GM18507 (cell line): ENCODE measurements around the gene MCOLN2.
A peak's percentile ranks its signal among the peaks of the same experiment; 100 is the strongest.

ENCODE experiments used
- DNase-seq: peaks from one replicate; pipeline ENCODE4 v3.0.0; 2011; ENCODE audit warnings: low read depth; ENCODE audit not compliant: insufficient read length; ENCODE audit errors: extremely low spot score
- FAIRE-seq: peaks from 2 replicates; lab custom pipeline; 2011; peaks lifted over from hg19 to GRCh38; lab: Jason Lieb, UNC

Gene MCOLN2

DNA sequence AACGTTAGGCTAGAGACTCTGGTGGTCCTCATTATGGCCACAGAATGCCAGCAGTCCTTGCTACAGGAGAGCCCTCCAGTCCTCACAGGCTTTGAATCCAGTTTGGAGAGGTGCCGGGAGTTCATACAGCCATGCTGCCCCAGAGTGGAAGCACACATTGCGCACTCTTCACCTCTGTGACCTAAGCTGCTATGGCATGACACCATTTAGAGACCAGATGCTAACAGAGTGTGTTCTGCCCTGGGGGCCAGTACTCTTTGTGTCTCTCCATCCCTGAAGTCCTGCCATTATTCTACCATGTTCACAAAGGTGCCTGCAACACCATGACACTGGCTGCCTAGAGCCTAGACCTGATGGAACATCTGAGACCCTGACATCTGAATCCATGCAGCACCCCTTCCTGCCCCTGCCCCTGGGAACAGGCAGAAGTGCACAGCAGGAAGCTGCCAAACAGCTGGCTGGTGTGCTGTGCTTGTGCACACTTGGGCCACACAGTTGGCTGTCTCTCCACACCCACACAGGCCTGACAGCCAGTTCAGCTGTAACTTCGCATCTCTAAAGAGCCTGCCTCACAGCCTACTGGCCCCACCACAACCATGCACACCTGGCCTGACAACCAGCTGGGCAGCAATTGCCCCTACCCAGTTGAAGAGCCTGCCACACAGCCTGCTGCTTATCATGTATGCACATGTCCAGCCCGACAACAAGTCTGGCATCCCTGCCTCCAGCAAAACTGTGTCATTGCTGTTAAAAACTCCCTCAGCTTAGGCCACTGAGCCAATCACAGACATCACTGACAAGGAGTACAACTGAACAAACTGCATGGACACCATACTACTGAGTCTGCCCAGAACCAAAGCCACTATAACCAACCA lies 49.1 kb downstream of the MCOLN2 start:
- no peak for DNase-seq
- no peak for FAIRE-seq

DNA sequence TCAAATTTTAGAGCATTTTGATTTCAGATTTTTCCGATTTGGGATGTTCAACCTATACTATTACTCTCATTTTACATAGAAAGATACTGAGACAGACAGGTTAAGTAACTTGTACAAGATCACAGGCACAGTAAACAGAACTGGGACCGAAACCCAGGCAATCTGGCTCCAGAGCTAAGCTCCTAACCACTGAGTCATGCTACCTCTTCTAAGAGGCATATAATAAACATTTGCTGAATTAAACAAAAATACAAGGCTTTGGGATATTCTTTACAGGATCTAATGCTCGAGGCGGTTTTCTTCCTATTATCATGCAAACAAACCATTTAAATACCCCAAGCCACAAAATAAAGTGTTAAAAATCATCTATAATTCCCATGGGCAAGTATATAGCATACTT lies 50.3 kb downstream of the MCOLN2 start:
- no peak for DNase-seq
- no peak for FAIRE-seq

DNA sequence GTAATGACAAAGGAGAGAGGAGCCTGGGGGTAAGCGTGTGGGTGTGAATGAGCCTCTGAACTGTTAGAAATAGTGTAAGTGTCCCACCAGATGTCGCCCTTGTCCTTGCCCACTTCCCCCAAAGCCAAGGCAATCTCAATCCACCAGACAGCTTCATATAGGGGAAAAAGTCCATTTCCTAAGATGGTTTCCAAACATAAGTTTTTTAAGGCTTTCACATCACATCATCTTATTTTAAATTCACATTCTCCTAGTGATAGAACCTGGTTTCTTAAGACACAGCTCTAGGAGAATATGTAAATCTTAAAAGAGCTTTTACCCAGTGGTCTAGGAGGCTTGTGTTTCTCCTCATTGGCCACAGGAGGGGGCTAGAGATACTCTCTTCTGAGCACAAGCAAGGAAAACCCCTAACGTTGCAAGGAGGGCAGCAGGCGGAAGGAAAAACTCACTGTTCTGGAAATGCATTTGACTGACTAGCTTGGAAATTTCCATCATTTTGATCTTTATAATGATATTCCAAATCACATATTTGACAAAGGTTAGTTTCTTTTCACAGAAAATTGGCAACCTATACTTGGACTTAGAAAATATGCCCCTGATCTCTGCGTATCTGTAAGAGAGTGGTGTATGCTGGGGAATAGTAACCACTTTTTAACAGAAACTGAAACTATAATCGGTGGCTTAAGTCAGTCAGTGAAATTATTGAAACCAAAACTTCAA lies 52.0 kb downstream of the MCOLN2 start:
- FAIRE-seq (peak; percentile 91), DNase-seq (peak; percentile 38)

DNA sequence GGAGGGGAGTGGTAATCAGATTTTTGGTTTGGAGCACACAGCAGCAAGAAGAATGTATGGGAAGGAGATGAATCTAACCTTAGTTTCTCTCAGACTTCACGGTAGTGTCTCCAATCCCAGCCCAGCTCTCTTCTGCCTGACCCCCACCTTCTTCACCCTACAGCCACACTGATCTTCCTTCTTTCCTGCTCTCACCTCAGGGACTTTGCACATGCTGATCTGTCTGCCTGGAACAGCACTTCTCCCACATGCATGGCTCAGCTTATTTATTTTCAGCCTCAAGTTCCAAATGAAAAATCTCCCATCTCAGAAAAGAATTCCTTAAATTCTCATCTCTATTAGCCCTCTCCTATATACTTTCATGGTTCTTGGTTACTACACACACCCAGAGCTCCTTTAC lies 55.1 kb downstream of the MCOLN2 start:
- DNase-seq (no peak), FAIRE-seq (no peak)

DNA sequence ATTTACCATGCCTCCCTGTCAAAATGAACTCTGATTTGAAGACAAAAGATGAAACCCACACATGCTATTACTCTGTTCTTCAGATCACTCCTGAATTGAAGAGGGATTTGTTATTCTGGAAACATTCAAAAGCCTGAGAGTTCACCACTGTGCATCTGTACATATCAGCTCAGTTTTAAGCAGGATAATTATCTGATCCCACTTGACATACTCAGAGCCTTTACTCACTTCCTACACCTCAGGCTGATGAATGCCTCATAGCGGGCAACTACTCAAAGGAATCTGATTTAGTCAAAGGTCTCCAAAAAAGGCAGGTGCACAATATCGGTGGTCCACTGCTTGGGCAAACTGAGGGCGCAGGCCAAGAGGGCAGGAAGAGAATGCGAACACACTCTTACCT lies 56.4 kb downstream of the MCOLN2 start:
- FAIRE-seq (no peak), DNase-seq (no peak)

DNA sequence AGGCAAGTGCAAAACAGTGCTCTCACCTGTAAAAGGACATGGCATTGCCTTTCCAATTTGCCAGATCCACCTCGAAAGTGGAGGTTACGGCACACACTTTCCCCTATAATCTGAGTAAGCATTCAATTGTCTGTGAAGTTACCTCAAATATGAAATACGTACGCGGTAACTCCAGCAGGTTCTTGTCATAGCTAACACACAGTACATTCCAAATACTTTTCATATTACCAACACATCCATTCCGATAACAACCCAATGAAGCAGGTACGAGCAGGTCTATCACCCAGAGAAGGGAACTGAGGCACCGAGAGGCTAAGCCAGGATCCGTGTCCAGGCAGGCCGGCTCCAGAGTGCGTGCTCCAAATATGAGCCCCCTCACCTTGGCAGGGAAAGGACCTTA lies 57.2 kb downstream of the MCOLN2 start:
- FAIRE-seq (no peak), DNase-seq (no peak)

DNA sequence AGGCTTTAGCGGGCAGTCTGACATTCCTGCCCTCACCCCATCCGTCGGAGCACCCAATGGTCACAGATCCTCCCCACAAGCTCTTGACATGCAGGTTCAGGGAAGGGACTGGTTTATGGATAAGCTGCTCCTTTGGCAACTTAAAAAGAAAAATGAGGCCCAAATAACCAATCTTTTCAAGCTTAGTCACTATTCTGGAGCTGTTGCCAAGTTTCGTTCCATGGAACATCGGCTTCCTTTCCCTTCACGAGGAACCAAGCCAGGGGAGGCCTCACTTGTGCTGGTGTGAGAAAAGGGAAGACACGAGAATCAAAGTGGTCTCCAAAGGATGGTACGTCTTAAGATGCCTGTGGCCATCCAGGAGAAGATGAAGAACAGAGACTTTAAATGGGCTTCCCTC lies 57.8 kb downstream of the MCOLN2 start:
- DNase-seq (no peak), FAIRE-seq (no peak)

DNA sequence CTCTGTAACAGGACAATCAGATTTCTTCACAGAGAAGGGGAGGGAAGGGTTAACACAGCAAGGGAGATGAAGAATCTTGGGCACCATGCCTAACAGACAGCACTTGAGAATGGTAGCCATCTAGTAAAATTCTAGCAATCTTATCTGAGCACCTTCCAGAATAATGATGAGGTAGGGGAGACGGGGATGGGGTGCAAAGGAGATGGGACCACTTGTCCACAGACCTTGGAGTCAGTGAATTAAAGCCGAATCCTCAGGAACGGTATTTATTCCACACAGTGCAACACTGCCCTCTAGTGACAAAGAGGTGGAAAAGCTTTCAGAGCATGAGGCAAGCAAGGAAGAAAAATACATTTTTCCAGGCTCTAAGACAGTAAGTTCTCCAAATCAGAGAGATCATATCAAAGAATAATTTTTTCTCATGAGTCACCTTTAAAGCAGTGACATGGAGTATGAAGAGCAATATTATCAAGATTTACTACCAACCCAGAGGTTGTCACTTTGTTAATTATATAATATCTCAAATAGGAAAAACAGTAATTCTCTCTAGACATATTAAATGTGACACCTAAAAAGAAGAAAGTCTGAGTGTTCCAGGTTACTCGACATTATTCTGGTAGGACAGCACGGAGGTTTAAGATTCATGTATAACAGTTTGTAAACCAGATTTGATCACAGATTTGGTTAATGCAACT lies 60.6 kb downstream of the MCOLN2 start:
- DNase-seq (peak; percentile 26), FAIRE-seq (peak; percentile 88)

DNA sequence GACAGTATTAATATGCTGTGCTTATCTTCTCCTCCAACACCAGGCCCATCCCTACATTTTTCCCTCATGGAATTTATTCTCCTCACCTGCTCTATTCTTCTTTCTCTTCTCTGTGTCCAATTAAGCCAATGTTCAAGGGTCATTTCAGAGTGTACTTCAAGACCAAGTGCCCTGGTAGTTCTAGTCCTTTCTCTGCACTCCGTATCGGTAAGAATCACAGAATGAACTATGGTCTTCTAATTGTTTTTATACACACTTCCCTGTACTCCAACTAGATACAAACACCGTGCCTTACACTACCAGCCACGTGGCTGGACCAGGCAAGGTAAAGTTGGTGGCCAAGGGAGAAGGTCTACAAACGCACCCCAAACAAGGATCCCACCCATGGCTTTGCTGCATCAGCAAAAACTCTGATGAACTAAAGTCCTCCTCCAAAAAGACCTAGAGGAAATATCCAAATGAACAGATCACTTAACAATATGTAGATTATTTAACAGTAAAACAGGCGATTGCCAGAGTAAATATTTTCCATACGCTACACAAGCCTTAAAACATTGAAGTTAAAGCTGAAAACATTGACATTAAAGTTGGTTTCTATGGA lies 63.8 kb downstream of the MCOLN2 start:
- DNase-seq (no peak), FAIRE-seq (no peak)

DNA sequence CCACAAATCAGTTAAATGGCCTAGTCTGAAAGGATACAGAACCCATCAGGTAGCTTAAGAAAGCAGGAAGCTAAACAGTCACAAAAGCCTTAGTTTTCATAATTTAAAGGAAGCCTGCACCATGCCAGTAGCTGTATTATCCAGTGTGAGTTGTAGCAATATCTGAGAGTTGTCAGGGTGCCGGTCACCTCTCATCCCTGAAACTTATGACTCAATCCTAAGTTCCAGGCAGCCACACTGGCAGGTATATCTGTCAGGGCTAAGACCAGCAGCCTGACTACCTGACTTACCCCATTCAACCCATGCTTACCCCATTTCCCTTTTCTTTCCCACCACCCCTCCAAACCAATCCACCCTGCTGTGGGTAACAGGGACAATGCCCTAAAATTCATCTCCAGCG lies 66.1 kb downstream of the MCOLN2 start:
- FAIRE-seq = no peak
- no peak for DNase-seq

DNA sequence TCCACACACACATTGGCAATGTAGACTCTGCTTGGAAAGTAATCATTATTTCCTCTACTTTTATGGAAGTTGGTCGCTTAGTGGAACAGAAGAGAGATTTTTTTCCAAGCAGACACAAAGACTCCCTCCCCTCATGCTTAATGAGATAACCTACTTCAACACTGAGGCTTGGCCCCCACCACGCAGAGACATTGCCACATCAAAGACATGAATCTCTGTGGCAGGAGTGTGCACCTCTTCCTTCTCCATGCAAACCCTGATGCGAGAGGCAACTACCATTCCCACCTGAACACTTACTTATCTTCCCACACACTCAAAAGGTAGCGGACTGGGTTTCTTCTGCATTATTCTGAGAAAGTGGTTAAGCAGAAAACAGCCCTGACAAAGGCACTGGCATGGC lies 66.6 kb downstream of the MCOLN2 start:
- FAIRE-seq (no peak), DNase-seq (no peak)

DNA sequence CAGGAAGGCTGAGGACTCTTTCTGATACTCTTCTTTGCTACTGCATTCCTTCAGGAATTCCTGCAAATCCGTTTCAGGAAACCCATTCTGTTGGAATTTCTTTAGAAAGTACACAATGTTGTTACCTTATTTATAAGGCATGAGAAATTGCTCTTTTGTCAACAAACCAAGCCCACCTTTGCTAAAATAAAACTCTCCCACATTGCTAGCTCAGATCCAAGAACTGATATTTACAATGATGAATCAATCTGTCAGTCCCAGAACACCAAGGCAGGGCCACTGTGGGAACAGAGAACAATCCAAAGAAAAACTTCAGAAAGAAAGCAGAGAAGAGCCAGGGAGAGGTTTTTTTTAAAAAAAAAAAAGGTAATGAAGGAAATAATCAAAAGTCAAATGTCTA lies 67.3 kb downstream of the MCOLN2 start:
- FAIRE-seq = no peak
- DNase-seq = no peak

DNA sequence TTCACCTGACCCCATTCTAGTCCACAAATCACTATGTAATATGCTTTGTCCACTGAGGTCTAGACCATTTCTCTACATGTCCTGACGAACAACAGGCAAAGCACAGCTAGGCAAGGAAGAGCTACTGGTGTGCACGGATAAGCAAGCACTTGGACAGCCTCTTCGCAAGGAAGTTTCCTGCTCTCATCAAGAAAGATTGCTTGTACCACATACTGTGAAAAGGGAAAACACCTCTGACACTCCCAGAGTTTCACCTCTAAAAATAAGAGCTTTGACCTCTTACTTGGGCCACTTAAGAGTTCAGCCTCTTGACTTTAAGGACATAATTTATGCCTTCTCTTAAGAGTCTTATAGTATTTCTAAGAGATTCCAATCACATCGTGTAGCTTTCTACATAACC lies 67.9 kb downstream of the MCOLN2 start:
- DNase-seq (no peak), FAIRE-seq (no peak)

DNA sequence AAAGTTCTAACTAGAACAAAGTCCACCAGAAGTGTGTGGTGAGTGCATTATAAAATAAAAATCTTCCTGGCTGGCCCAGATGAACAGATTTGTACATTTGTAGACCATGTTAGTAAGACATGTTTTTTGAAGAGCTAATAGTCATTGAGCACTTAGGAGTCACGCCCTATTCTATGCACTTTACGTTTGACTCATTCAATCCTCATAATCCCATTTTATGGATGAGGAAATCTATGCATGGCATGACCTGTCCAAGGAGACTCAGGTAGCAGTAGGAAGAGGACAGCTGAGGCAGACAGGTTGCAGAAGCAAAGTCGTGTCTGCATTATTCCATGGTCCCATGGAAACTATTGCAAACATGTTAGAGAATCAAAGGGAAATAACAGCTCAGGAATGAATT lies 73.6 kb downstream of the MCOLN2 start:
- DNase-seq (no peak), FAIRE-seq (no peak)

DNA sequence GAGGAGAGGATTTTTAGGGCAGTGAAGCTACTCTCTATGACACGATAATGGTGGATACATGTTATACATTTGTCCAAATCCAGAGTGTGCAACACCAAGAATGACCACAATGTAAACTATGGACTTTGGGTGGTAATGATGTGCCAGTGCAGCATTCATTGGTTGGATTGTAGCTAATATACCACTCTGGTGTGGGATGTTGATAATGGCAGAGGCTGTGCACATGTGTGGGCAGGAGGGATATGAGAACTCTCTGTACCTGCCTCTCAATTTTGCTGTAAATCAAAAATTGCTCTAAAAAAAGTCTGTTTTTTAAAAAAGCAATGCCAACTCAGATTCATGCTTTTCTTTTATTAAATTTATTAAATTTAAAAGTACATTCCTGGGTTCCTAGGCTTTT lies 76.8 kb downstream of the MCOLN2 start:
- DNase-seq = no peak
- FAIRE-seq = no peak

DNA sequence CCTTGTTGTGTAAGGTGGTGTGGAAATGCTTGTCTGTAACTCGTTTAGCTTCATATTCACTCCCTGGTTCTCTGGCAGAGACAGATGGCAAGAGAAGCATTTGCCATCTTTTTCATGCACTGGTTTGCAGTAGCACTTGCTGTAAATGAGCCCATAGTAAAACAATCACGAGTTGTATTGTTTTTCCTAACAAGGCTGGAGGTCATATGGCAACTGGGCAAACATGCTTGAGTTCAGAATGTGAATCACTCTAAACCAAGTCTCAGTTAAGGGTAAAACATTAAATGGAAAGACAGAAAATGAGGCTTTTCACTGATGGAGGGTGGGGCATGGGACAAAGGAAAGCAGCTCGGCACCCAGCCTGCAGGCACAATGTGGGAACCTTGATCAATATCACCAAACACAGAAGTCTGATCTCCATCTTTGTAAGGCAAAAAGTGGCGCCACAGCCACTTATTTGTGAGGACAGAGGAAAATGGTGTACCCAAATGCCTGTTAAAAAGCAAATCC lies 77.4 kb downstream of the MCOLN2 start:
- DNase-seq = no peak
- no peak for FAIRE-seq

DNA sequence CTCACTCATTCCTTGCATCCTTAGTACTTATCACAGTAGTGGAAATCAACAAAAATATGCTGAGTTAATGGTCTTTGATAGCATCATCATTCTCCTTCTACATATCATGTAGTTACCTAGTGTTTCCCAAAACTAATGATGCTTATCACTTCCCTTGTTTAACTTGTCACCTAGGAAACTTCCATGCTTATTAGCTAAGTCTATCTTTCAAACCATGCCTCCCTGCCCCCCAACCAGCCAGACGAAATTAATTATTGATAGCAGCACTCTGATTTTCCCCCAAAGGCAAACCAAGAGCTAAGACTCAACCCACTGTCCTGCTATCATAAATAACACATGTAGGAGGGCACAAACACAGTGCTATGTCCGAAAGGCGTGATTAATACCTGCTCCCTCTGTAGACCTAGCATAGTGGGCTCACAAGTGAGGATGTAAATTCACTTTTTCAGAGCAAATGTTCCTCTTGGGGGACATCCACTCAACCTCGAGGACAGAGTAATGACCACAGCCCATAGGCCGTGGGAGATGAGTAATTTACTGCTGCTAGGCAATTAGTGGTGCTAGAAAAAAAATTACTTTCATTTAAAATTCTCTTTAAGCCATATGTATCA lies 78.1 kb downstream of the MCOLN2 start:
- FAIRE-seq (no peak), DNase-seq (no peak)

DNA sequence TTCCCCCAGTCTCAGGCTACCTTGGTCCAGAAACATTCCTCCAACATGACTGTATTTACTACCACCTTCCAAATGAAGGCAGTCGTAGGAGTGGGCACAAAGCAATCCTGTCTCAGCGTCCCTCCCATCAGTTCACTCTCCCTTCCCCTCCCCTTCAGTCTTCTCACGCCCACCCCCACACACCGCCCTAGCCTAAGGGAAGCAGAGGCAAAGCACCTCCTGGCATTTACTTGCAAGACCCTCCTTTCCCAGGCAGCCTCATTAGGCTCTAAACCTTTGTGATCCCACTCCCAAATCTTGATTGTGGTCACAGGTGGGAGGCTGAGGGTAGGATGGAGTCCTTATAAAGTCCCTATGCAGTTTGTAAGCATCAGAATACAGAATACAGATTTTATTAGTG lies 80.0 kb downstream of the MCOLN2 start:
- DNase-seq (no peak), FAIRE-seq (no peak)

DNA sequence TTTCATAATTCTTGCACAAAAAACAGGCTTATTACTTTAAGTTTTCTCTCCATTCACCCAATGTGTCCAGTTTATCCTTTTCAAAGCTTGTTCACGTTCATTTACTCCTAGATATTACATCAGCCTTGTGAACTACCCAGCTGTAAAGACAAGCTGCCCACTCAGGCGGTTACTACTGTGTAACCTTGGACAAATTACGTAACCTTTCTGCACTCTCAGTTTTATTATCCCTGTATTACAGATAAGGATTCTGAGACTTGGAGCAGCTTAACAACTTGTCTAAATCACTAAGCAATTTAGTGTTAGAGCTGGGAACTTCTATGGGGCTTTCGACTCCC lies 83.4 kb downstream of the MCOLN2 start:
- FAIRE-seq = no peak
- DNase-seq = no peak
